GM19025 (cell line): ENCODE data around the gene TWIST2.

Experiments
- ATAC-seq: cut with Tn5 transposase; IDR thresholded peaks from one replicate; pipeline ENCODE4 v1.9.1; 2021; ENCODE audit warnings: mild to moderate bottlenecking, low read depth, moderate library complexity; ENCODE audit not compliant: unreplicated experiment

Gene TWIST2

DNA sequence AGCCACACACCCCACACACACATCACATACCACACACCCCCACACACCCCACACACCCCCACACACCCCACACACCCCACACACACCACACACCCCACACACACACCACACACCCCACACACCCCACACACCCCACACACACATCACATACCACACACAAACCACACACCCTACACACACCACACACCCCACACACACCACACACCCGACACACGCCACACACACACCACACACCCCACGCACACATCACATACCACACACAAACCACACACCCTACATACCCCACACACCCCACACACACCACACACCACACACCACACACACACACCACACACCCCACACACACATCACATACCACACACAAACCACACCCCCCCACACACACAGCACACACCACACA is 22.4 kb downstream of the TWIST2 start:
- ATAC-seq: no peak

DNA sequence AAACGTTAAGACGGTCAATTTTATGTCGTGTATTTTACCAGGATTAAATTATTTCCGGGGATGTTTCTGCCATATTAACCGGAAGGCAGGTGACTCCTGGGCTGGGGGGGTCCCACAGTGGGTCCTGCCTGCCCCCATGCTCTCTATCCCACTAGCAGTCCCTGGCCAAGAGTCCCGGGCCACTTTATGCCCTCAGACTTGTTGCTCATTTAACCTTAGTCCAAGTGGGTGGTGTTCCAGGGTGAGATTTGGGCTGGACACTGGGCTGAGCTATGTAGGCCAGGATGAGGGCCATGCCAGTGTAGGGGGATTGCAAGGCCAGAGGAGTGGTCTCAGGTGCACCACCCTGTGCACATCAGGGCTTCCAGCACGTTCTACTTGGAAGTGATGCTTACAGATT is 24.1 kb downstream of the TWIST2 start:
- ATAC-seq: no peak

DNA sequence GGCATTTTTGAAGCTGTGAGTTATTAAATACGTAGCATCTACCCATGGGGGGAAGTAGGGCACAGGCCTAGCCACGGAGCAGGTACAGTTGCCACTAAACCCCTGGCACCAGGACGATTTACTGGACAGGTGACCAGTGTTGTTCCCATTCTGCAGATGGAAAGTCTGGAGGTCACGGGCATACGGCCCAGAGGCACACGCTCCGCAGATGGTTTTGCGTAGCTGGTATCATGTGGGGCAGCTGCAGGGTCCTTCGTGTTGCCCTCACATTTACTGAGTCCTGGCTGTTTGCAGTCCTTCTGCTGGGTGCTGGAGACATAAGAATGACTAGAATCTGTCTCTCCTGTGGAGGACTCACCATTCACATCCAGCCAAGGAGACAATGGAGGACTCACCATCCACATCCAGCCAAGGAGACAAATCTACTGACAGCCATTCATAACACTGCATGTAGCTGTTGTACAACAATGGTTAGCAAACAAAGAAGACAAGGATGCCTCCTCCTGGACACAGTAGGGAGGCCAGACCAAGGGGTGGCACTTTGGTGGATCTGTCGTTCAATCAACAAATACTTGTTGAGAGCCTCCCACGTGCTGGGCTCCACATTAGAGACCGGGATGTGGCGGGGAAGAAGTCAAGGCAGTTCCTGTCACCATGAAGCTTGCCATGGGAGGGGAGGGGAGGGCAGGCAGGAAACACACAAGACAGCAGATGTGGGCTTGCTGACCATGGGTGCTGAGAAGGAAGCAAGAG is 24.9 kb downstream of the TWIST2 start:
- no peak for ATAC-seq

DNA sequence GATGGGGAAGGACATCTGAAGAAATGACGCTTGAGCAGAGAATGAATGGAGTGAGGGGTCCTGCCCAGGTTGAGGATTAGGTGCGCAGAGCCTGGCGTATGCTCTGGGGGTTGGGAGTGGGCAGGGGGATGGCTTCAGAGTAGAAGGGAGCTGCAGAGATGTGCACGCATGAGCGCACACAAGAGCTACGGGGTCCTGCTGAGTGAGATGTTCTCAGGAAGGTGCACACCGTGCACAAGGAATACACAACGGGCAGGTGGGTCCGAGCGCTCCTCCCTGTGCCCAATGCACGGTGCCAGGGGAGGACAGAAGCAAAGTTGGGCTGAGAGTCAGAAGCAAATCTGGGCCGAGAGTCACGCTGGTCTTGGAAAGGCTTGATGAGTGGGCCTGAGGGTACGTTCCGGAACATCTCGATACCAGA is 25.5 kb downstream of the TWIST2 start:
- ATAC-seq: no peak

DNA sequence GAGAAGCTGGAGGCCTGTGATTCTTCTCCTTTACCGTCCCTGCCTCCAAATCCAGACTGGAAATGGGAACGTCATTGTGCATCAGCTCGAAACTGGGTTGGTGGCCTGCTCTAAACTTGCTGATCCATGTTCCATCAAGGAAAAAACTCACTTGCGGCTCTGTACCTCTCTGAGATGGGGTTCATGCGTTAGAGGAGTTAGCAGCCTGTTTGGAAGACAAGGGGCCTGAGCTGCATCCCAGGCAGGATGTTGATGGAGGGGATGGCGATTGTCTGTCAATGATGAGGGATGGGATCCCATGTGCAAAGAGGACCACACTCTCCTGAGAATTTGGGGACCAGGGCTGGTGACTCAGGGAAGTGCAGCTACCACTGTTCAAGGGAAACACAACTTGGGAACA is 26.0 kb downstream of the TWIST2 start:
- no peak for ATAC-seq

GRCh38 chr2:238874330-238875050 is 26.6 kb downstream of the TWIST2 start:
- no peak for ATAC-seq

DNA sequence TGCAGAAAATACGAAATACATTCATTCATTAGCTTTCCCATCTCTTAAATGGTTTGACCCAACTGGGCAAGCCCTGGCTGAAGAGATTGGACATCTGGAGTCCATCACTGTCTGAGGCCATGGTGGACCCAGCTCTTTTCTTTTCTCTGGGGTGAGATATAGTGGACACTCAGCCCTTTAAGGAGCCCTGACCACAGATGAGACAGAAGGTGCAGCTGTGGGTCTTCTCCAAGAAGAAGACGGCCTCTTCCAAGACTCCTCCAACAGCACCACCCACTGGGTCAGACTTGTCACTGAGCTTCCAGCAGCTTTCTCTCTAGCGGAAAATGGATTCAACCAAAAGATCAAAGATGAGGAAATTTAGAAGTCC is 27.2 kb downstream of the TWIST2 start:
- ATAC-seq: no peak

- no peak for ATAC-seq
Measured at GRCh38 chr2:238875471-238876231, 27.8 kb downstream of the TWIST2 start.

DNA sequence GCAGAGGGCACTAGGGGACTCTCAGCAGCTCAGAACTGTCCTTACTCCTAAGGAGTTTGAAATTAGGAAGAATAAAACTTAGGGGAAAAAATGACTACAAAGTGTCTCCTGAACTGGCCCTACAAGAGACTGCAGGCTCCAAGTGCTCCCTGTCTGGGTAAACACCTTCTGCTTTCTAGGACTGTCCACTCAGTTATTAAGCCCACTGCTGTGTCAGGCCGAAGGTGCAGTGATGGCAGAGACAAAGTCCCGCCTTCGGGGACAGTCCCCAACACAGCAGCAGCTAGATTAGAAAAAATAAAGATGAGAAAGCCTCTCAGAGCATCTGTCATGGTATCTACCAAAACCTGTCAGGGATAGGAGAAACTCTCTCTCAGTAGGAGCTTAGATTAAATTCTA is 28.3 kb downstream of the TWIST2 start:
- ATAC-seq: no peak

- ATAC-seq: no peak
Measured at GRCh38 chr2:238878051-238878735, 30.3 kb downstream of the TWIST2 start.

- ATAC-seq: no peak
Measured at GRCh38 chr2:238879043-238879442, 31.2 kb downstream of the TWIST2 start.

DNA sequence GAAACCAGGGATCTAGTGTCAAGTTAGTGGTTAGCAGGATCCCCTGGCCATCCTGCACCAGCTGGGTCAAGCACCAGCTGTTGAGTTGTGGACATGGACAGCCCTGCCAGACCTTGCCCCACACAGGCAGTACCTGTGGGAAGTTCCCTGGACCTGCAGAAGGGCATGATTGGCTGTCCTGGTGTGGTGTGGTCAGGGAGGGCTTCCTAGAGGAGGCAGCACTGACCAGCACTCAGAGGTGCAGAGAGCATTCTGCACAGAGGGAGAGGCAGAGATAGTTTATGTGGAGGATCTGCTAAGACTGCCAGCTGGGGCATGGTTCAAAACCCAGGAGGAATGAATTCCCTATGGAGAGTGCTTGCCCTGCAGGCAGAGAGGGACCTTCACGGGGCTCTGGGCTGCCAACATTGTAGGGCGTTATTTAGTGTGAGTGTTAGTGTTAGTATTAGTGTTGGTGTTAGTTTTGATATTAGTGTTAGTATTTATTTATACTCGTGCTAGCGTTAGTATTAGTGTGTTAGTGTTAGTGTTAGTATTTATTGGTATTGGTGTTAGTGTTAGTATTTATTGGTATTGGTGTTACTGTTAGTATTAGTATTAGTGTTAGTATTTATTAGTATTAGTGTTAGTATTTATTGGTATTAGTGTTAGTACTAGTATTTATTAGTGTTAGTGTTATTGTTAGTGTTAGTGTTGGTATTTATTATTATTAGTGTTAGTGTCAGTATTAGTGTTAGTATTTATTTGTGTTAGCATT is 31.9 kb downstream of the TWIST2 start:
- no peak for ATAC-seq

GRCh38 chr2:238881353-238882081 is 33.6 kb downstream of the TWIST2 start:
- no peak for ATAC-seq

DNA sequence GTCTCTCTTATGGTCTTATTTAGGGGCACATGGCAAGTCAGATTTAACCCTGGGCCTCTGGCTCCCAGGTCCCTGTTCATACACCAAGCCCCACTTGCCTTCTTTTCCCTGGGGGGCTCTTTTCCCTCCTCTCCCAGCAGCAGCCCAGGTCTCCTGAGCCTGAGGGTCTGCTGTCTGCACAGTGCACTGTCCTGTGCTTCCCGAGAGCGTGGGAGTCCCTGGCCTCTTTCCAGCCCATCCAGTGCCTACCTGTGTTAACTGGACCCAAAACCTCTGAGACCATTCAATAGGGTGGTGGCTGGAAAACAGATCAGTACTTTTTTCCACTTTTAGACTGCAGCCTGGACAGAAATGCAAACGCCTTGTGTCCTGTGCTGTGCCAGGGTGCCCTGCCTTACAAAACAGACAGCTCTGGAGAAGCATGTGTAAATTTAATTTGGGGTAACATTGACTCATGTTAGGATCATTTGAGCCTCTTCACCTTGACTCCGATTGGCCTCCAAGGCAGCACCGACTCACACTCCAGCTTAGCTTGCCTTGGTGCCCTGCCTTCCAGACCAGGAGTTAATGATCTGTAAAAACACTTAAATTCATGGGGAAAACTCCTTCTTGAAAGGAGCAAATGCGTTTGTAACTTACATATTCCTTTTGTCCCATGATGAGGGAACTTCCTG is 34.3 kb downstream of the TWIST2 start:
- ATAC-seq: no peak

GRCh38 chr2:238883421-238883901 is 35.6 kb downstream of the TWIST2 start:
- no peak for ATAC-seq

- no peak for ATAC-seq
Measured at GRCh38 chr2:238884122-238884811, 36.4 kb downstream of the TWIST2 start.

DNA sequence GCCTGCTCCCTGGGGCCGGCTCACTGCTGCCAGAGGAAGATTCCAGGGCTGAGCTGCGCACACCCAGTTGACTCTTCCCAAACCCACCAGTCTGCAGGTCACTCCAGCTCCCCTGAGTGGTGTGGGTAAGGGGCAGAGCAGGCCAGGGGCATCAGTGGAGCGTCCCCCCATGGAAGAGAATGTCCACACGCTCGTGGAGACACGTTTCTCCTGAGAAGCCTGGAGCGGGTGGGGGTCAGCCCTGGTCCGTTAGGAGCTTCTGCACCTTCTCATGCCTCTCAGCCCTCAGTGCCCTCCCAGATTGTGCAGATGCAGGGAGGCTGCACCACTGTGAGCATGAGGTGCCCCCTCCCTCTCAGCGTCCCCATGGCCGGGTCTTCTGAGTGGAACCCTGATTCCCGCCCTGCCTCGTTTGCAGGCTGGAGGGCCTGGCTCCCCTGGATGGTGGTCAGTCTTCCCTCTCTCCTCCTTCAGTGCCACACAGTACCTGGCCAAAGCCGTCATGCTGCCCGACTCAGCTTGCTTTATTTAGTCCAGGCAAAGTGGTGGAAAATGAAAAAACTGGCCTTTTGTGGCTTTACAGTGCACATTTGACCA is 37.0 kb downstream of the TWIST2 start:
- no peak for ATAC-seq
